HG02610 (cell line): ENCODE data around the gene NPC1L1.

Experiments used
- ATAC-seq: cut with Tn5 transposase; IDR thresholded peaks from one replicate; pipeline ENCODE4 v1.9.1; 2021; ENCODE audit warnings: mild to moderate bottlenecking, moderate library complexity; ENCODE audit not compliant: unreplicated experiment

Gene NPC1L1

DNA sequence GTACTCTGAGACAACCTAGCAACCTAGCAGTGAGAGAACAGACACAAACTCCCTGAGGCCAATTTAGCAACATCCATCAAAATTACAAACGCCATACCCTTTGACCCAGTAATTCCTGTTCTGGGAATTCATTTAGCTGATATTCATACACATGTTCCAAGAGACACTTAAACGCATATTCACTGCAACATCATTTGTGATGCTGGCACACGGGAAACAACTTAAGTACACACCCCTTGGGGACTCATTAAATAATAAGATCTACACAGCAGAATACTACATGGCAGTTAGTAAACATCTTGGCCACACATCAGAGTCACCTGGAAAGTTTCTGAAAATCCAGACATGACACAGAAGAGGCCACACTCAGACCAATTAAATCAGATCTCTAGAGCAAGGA lies 68.3 kb downstream of the NPC1L1 start:
- ATAC-seq: no peak

DNA sequence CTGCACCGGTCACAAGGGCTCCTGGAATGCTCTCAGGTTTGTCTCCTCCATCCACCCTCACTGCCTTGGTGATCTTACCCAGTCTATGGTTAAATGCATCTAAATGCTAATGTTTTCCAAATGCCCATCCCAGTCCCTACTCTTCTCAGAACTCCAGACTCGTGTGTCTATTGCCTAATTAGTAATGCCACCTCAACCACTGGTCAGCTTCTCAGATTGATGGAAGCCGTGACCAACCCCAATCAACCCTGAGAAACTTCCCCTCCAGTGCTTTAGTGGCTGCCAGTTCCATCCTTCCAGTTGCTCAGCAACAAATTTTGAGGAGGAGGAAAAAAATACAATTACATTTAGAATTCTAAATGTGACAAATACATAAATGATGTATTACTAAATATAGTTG lies 69.3 kb downstream of the NPC1L1 start:
- no peak for ATAC-seq

GRCh38 chr7:44471436-44471835 lies 69.7 kb downstream of the NPC1L1 start:
- ATAC-seq: no peak

GRCh38 chr7:44470628-44471245 lies 70.4 kb downstream of the NPC1L1 start:
- ATAC-seq: no peak

DNA sequence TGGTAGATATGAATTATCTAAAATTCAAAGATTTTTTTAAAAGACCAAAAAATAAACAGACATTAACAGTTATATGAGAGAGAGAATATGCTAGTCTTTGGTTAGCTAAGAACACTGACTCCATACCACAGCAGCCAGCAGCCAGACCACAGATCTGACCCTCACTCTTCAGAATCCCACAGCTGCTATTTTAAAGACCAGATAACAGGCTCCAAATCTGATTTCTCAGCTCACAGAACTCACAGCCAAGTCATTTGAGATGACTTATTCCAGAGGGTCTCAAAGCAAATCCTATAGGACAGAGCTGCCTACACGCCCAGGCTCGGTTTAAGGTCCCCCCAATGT lies 71.0 kb downstream of the NPC1L1 start:
- no peak for ATAC-seq

- ATAC-seq: no peak
Measured at GRCh38 chr7:44469461-44470134, 71.5 kb downstream of the NPC1L1 start.

DNA sequence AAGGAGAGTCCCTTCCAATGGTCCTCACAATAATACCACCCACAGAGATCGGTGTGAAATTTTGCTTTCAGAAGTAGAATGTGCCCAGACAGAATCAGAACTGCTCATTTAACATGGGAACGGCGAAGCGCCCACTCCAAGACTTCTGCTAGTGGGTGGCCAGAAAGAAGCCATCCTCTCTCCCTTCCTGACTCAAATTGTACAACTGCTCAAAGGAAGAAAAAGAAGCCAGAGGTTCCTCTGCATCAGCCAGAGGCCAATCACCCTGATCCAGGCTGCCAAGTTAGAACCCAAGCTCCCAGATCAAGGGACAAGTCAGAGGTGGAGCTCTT lies 73.9 kb downstream of the NPC1L1 start:
- ATAC-seq: no peak

DNA sequence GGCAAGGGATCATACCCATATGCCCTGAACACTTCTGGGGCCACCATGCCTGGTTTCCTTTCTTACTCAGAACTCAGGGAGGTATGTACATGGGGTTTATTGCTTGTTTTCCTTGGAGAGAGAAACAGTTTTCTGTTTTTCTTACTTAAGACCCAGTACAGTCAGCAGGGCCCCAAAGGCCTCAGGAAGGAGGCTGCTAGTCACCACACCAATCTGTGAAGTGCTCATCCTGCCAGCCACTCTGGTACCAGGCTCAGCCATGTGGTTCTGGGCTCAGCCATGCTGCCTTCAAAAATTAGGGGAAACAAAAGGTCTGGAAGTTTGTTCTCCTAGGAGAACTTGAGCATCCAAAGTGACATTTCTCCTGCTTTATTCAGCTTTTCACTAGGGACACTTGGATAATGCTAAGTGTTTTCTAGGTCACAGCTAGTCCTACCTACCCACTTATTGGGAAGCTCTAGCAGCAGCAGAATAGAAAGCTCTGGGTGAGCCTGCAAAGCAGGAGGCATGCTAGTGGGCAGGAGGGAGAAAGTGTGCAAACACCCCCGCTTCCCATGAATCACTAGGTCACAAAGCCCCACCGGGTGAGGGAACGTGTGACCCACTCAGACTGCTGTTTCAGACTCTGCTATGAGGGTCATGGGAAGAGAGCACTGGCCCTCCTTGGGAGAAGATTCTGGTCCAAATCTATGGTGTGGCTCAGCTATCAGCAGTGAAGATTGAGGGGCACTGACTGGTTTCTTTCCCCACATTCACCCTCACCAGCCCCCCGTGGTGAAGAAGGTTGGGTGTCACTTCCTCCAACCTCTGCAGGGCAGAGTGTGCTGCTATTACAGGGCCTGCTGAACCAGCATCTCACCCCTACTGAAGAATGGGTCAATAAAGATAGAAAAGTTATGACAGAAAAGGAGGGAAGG lies 74.6 kb downstream of the NPC1L1 start:
- ATAC-seq: no peak

GRCh38 chr7:44465490-44465889 lies 75.6 kb downstream of the NPC1L1 start:
- ATAC-seq: no peak

DNA sequence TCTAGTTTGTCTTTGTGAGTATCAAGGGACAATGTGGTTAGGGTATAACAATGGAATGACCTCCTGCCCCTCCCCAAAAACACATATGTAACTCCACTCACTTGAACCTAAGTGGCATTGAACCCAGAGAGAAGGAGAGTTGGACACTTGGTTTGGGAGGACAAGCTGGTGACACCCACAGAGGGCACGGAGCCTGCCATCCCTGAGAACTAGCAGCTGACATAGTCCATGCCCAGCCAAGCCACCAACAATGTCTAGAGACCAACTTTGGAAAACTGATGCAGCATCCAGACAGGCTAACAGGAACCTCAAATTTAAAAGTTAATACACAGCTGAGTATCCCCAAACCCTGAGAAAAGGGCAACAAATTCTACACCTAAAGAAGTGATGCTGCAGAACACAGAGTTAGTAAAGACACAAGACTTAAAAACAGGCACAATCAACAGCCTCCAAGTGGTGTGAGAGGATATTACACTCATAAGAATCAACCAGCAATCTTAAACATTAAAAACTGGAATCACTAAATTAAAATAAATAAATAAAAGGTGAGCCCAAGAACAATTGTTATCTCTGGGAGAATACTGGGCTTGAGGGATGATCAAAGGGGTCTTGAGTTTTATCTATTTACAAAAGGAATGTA lies 77.8 kb downstream of the NPC1L1 start:
- ATAC-seq: no peak
